GM19463 (cell line): Measurements from ENCODE around the gene FMO5.
A peak's percentile ranks its signal among the peaks of the same experiment; 100 is the strongest.
"Not testable (repeated sequence)": the region's sequence is repeated elsewhere in the genome, so short reads cannot be mapped to it uniquely, and the experiment has no call there.

Source experiments
- ATAC-seq: cut with Tn5 transposase; IDR thresholded peaks from one replicate; pipeline ENCODE4 v1.9.1; 2021; ENCODE audit warnings: mild to moderate bottlenecking, moderate library complexity; ENCODE audit not compliant: unreplicated experiment

The FMO5 gene

DNA sequence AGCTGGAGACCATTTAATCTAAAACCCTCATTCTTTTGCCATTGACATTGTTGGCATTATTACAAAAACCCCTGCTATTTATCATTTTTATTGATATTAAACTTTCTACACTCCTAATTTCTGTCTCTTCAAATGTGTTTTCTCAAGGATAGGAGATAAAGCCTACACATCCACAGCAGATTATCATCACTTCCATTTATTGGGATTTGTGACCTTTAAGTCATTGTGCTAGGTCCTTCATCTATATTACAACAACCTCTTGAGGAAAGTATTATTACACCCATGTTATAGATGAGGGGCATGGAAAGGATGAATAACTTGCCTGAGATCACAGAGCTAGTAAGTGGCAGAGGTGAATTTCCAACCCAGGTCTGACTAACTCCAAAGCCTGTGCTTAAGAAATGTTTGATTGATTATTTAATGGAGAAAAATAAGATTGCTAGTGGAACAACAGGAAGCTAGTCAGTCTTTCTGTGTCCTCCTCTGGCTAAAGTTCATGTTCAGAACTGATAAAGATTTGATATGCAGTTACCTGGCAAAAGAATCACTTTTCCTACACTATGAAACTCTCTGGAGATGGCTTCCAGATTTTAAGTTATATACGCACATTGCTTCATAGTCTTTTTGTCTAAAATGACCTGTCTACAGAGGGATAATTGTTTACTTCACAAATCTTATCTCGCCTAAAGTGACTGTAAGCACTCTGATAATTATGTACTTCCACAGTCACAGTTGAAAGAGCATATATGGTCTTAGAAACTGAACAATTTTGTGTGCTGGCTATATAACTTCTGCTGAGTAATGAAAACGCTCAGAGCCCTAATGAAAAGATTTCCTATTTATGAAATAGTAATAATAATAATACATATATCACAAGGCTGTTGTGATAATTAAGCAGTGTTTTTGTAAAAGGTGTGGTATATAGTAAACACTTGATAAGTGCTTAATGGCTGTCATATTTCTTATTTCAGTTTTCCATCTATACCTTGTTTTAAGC lies 15.0 kb downstream of the FMO5 start:
- no peak for ATAC-seq

- no peak for ATAC-seq
Measured at GRCh38 chr1:147208619-147209018, 16.5 kb downstream of the FMO5 start.

GRCh38 chr1:147207192-147207591 lies 17.9 kb downstream of the FMO5 start:
- no peak for ATAC-seq

GRCh38 chr1:147204080-147204479 lies 21.1 kb downstream of the FMO5 start:
- no peak for ATAC-seq

DNA sequence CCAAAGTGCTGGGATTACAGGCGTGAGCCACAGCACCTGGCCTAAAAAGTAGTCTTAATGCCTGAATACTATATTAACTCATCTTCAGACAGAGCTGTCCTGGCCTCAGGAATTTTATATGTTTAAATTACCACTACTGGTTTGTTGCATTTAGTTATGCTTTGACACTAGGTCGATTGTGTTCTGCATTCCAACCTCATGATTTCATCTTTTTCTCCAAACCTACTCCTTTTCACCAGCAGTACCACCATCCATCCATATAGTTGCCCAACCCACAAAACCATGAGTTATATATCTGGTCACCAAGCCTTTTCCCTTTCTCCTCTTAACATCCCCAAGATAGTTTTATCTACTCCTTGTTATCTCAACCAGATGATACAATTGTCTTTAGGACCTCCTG lies 22.6 kb downstream of the FMO5 start:
- no peak for ATAC-seq

DNA sequence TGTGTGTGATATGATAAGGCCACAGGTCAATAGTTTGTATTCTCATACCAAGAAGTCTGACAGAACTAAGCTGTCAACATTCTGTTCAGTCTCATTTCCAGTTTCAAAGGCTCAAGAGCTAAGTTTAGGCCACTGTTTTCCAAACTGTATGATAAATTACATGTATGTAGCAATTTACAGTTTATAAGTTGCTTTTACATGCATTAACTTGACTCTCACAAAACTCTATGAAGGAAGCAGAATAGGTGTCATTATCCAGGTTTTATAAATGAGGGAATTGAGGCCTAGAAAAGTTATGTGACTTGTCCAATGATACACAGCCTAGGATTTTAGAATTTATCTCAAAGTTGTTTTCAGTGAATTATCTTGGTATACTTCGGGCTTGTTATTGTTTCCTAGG lies 23.4 kb downstream of the FMO5 start:
- no peak for ATAC-seq

DNA sequence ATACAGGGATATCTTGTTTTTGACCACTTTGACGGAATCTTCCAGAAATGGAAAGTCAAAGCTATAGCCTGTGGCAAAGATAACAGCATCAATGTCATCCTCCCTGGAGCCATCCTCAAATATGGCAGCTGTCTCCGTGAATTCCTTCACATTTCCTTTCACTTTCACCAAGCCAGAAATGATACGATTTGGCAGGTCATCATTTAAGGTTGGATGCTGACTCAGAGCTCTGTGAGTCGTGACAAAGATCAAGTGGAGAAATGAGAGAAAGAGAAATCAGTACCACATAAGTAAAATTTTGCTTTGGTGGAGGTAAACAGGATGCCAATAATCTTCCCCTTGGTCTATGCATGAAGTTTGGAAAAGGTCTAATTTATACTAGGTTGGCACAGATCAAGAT lies 23.9 kb downstream of the FMO5 start:
- no peak for ATAC-seq

- ATAC-seq: not testable (repeated sequence)
Measured at GRCh38 chr1:147197324-147197723, 27.8 kb downstream of the FMO5 start.

DNA sequence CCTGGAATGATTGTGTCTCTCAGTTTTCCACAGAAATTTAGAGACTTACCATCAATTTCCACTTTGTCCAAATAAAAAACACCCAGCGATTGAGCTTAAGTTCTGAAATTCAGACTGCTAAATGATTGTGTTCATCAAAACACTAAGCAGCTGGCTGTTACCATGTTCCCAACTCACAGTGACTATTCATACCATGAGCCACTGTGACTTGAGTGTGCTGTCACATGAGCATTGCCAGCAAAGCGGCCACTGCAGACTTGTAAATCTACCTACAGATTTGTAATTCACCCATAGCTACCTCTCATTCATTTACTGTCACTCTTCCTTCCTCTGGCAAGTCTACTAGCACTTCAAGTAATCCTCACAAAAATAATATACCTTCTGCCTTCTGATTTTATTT lies 35.6 kb downstream of the FMO5 start:
- no peak for ATAC-seq

- ATAC-seq: no peak
Measured at GRCh38 chr1:147185432-147185831, 39.7 kb downstream of the FMO5 start.

DNA sequence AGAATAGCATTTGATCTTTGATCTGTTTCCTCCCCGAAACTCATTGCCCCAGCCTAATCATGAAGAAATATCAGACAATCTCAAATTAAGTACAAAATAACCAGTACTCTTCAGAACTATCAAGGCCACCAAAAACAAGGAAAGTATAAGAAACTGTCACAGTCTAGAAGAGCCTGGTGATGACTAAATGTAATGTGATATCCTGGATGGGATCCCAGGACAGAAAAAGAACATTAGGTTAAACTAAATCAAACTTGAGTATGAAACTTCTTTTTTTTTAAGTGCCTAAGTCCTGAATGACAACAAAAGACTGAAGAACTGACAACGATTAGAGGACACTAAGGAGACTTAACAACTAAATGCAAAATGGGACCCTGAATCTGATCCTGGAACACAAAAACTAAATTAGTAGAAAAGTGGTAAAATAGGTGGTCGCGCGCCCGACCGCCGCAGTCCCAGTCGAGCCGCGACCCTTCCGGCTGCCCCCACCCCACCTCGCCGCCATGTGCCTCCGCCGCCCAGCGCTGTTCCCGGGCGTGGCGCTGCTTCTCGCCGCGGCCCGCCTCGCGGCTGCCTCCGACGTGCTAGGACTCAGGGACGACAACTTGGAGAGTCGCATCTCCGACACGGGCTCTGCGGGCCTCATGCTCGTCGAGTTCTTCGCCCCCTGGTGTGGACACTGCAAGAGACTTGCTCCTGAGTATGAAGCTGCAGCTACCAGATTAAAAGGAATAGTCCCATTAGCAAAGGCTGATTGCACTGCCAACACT lies 47.3 kb downstream of the FMO5 start:
- no peak for ATAC-seq

- peak; percentile 86 for ATAC-seq
Measured at GRCh38 chr1:147172168-147173016, 52.7 kb downstream of the FMO5 start, which contains the start of gene PRKAB2. Gene PRKAB2 (minus strand): TSS chr1:147172470. CDS start chr1:147172144, 326 bp downstream.

DNA sequence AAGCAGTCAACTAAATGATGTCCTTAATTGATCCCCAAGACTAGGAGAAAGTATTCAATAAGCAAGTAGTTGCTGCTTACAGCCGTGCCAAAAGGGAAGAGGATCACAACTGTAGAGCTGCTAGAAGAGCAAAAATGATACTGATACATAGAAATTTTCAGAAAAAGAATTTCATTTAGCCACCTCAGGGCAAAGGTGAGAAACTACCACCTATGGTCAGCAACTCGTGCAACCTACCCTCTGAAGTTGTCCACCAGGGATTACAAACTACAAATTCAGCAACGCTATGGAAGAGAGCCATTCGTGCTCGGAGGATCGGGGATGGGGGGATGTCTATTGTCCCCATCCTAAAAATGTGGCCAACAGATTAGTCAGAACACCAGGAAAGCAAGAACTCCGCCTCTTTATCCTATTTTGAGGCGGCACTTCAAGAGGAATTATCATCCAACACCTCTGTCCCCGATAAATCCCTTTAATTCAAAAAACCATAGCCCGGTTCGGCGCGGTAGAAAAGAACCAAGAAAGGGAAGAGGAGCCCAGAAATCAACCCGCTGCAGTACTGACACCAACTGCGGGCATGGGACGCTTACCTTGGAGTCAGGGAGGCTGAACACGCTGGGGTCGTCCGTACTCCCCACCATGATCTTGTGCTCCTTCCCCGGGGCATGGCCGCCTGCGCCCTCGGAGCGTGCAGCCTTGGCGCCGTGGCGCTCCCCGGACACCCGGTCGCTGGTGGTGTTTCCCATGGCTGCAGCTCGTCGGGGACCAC lies 53.6 kb downstream of the FMO5 start:
- ATAC-seq: no peak

DNA sequence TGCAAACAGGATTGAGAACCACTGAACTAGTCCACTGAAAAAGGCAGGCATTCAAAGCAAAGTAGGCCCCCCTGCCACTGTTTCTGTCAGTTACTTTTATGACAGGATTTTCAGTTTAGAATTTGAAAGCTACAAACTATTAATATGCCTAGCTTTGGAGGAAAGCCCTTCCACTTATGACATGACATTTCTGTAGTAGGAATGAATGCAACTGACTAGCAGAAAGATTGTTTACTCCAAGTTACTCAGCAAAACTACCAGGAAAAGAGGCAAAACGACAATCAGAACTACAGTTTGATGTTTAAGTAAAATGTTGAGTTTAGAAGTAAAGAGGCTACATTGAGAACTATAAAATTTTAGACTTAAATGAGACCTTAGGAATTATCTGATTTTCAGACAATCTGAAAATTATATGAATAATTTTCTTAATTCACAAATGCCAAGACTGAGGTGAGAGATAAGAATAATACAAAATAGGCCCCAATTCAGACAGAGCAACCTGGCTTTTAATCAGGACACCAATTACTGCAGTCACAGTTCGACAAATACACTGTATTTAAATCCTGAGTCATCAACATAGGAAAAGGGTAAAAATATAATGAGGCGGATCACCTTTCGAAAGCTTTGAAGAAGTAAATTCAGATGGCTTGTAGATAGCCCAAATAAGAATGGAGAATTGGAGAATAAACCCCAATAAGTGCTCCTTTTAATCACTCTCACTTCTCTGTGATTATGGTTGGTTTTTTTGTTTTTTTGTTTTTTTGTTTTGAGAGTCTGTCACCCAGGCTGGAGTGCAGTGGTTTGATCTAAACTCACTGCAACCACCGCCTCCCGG lies 55.1 kb downstream of the FMO5 start:
- no peak for ATAC-seq

DNA sequence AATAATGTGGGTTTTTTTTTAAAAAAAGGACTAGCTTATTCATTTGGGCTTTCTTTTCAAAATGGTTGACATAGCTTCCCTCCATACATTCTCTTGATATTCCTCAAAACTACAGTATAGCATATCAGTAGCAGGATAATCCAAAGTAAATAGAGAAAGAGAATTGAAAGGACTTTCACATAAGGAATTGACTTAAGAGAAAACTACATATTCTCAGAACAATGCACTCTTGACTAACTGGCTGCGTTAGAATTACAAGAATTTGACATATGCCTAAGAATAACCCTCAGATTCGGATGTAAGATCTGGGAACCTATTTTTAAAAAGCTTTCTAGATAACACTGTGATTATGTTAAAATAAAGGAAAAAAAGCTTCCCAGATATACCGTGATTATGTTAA lies 56.0 kb downstream of the FMO5 start:
- no peak for ATAC-seq

GRCh38 chr1:147168626-147169058 lies 56.5 kb downstream of the FMO5 start:
- ATAC-seq: no peak

DNA sequence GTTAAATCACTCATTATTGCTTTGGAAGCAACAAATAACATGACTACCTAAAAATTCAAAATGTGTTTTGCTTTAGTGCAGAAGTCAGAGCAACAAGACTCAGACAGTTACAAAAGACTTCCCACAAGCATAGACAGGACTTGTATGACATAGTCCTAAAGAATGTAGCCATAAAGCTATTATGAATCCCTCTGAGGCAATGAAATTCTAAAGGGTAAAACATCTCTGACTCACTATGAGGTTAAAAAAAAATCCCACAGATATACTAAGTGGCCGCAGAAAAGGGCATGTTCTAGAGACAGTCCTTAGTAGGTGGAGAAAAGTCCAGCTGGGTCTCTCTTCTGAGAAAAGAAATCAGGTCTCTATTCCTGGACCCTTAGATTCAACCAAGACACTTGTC lies 57.8 kb downstream of the FMO5 start:
- ATAC-seq: no peak

GRCh38 chr1:147163019-147163418 lies 62.1 kb downstream of the FMO5 start:
- no peak for ATAC-seq

DNA sequence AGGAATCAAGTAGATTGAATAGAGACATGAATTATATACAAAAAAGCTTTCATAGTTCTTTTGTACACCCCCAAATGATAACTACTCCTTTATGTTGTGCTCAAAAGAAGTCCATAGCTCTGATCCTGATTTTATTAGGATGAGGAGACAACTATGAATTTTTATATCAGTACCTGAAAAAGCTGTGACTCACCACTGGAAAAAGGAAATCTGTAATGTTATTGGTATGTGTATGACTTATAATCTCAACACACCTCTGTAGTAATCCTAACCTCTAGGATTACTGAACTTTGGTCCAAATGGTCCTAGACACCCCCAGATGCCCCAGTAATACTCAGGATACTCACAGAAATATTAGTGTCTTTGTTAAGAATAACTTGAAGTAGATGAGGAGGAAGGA lies 63.0 kb downstream of the FMO5 start:
- no peak for ATAC-seq
